PC-3 (cell line): ENCODE data around the gene CACHD1. TPM values are rescaled to one million over a fixed set of nuclear protein-coding genes. Genes with fewer than 3 reads are reported as not detected.
A peak's percentile ranks its signal among the peaks of the same experiment; 100 is the strongest.

Experiments used
- ATAC-seq: fragments of 200-7000 bp; cut with Tn5 transposase; 2 replicates; pipeline ENCODE4 v1.9.1; 2020; ENCODE audit warnings: mild to moderate bottlenecking, moderate library complexity
- BruUV-seq: library from RNA; stranded (reverse); fragments of 400-500 nt; replicated peaks from 2 replicates; lab custom pipeline; 2021; lab: Mats Ljungman, UMichigan
- CTCF ChIA-PET: fragments of 300-600 bp; sonication (Branson Sonifier 250); formaldehyde crosslinking; loops from one replicate; lab custom pipeline; 2022; ENCODE audit warnings: antibody characterized with exemption; lab: Charles Lee
- POLR2A ChIA-PET: fragments of 300-600 bp; sonication (Branson Sonifier 250); formaldehyde crosslinking; loops from one replicate; lab custom pipeline; 2022; ENCODE audit warnings: antibody characterized with exemption; ENCODE audit not compliant: unreplicated experiment; lab: Charles Lee
- DNase-seq: peaks from one replicate; pipeline ENCODE4 v3.0.0-alpha.2; 2015
- H2AFZ ChIP-seq: fragments of 300-600 bp; sonication (generic); 2 replicates; pipeline ENCODE4 v1.6.0; 2016; ENCODE audit warnings: antibody characterized with exemption, low read length
- H3F3A ChIP-seq: fragments of 300-600 bp; sonication (generic); one replicate; pipeline ENCODE4 v1.6.0; 2017; ENCODE audit warnings: antibody characterized with exemption, low read length, control low read depth, mild to moderate bottlenecking; ENCODE audit not compliant: unreplicated experiment
- H3K27ac ChIP-seq: fragments of 300-600 bp; sonication (generic); 2 replicates; pipeline ENCODE4 v1.5.1; 2016; ENCODE audit warnings: mild to moderate bottlenecking, low read length
- H3K27me3 ChIP-seq: fragments of 300-600 bp; sonication (generic); 2 replicates; pipeline ENCODE4 v1.6.1; 2016; ENCODE audit warnings: low read length, mixed read lengths
- H3K36me3 ChIP-seq: fragments of 300-600 bp; sonication (generic); 2 replicates; pipeline ENCODE4 v1.6.1; 2016; ENCODE audit warnings: low read depth, mixed run types, low read length, mixed read lengths
- H3K4me1 ChIP-seq: fragments of 300-600 bp; sonication (generic); 2 replicates; pipeline ENCODE4 v1.5.1; 2016; ENCODE audit warnings: low read length; ENCODE audit not compliant: insufficient read depth
- H3K4me2 ChIP-seq: fragments of 300-600 bp; sonication (generic); 2 replicates; pipeline ENCODE4 v1.6.0; 2016; ENCODE audit warnings: low read length
- H3K4me3 ChIP-seq: fragments of 300-600 bp; sonication (generic); 2 replicates; pipeline ENCODE4 v1.5.1; 2016; ENCODE audit warnings: mild to moderate bottlenecking, low read length, mixed read lengths
- H3K79me2 ChIP-seq: fragments of 300-600 bp; sonication (generic); 2 replicates; pipeline ENCODE4 v1.6.1; 2017; ENCODE audit warnings: low read length, mixed read lengths
- H3K9ac ChIP-seq: fragments of 300-600 bp; sonication (generic); 2 replicates; pipeline ENCODE4 v1.6.0; 2016; ENCODE audit warnings: mild to moderate bottlenecking, low read length
- H3K9me2 ChIP-seq: fragments of 300-600 bp; sonication (generic); replicated peaks from 2 replicates; pipeline ENCODE4 v1.6.1; 2016; ENCODE audit warnings: mixed run types, low read length, mixed read lengths
- H3K9me3 ChIP-seq: fragments of 300-600 bp; sonication (generic); 2 replicates; pipeline ENCODE4 v1.6.1; 2016; ENCODE audit warnings: low read length, mixed read lengths
- H4K20me1 ChIP-seq: fragments of 300-600 bp; sonication (generic); 2 replicates; pipeline ENCODE4 v1.6.1; 2016; ENCODE audit warnings: low read length, mixed read lengths
- CTCF ChIP-seq: fragments of 300-600 bp; sonication (generic); conservative IDR thresholded peaks from 2 replicates; pipeline ENCODE4 v1.5.1; 2017; ENCODE audit warnings: antibody characterized with exemption, low read depth, mild to moderate bottlenecking, low read length
- EZH2 ChIP-seq: fragments of 300-600 bp; sonication (generic); IDR thresholded peaks from one replicate; pipeline ENCODE4 v1.6.1; 2017; ENCODE audit warnings: antibody characterized with exemption, mild to moderate bottlenecking, low read length; ENCODE audit not compliant: unreplicated experiment
- EZH2phosphoT487 ChIP-seq: fragments of 300-600 bp; sonication (generic); IDR thresholded peaks from 2 replicates; pipeline ENCODE4 v1.6.1; 2018; ENCODE audit warnings: mild to moderate bottlenecking, antibody characterized with exemption, low read length, borderline replicate concordance
- intact Hi-C: fragments of 100-400 bp; cut with micrococcal nuclease; formaldehyde crosslinking; loops from 2 replicates; pipeline ENCODE4 v1.9.0; 2023
- total RNA-seq: library from RNA; depleted of rRNA; stranded (reverse); fragments of >200 nt; gene quantifications from 2 replicates; pipeline ENCODE4 v1.2.3, GENCODE V29; 2014

CACHD1 gene
- total RNA-seq, 1 experiment from 2014 or later = 6.6 TPM

DNA sequence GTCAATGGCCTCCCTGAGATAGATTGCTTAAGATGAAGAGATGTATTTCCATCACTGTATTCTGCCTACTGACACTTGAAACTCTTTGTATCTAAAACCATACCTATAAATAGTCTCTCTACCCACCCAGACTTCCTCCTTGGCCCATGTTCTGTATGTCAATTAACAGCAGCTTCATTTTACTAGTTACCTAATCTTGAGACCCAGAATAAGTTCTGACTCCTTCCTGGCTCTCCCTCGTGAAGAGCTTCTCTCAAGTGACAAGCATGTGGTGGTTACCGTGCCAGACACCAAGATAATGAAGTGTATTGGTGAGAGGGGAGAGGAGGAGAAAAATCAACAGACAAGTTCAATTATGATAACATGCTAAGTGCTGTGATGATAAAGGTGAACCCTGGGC lies 146.1 kb downstream of the CACHD1 start:
- CTCF ChIA-PET = no interaction called here
- H3K27ac ChIP-seq = no peak overlapping the region
- TF ChIP-seq EZH2phosphoT487 (no peak), CTCF (no peak), EZH2 (no peak)
- no peaks in the 10 kb centered on the region for H3K36me3 ChIP-seq
- no peak overlapping the region for H2AFZ ChIP-seq
- H3K79me2 ChIP-seq = no peaks in the 10 kb centered on the region
- DNase-seq (no peak), ATAC-seq (no peak)
- BruUV-seq = no TSS peak
- H3K9ac ChIP-seq = no peak overlapping the region
- H3F3A ChIP-seq = no peaks in the 10 kb centered on the region
- intact Hi-C loops = no loop called here
- H3K27me3 ChIP-seq = no peaks in the 10 kb centered on the region
- no peaks in the 10 kb centered on the region for H3K9me3 ChIP-seq
- H3K4me1 ChIP-seq = peaks cover 4% of the 10 kb centered on the region; the same call in 1 of the 2 replicates
- no peaks in the 10 kb centered on the region for H4K20me1 ChIP-seq
- no peaks in the 10 kb centered on the region for H3K9me2 ChIP-seq
- no peak overlapping the region for H3K4me2 ChIP-seq
- POLR2A ChIA-PET = no interaction called here
- H3K4me3 ChIP-seq = no peak overlapping the region

- Histone ChIP-seq H3K9me2 (no peaks in the 10 kb centered on the region), H4K20me1 (no peaks in the 10 kb centered on the region), H3K9ac (no peak overlapping the region), H3F3A (no peaks in the 10 kb centered on the region), H2AFZ (no peak overlapping the region), H3K9me3 (no peaks in the 10 kb centered on the region), H3K4me2 (no peak overlapping the region), H3K27ac (no peak overlapping the region), H3K27me3 (no peaks in the 10 kb centered on the region), H3K4me1 (peaks cover 15% of the 10 kb centered on the region), H3K79me2 (no peaks in the 10 kb centered on the region), H3K36me3 (no peaks in the 10 kb centered on the region), H3K4me3 (no peak overlapping the region)
- DNase-seq = peak; percentile 89
- ChIA-PET POLR2A (no interaction called here), CTCF (no interaction called here)
- intact Hi-C loops = no loop called here
- no peak for TF ChIP-seq EZH2
- no peak for TF ChIP-seq CTCF
- no peak for TF ChIP-seq EZH2phosphoT487
- peak; percentile 27; the same call in 1 of the 2 replicates for ATAC-seq
- BruUV-seq = no TSS peak
Observed at GRCh38 chr1:64623750-64624191, 153.8 kb downstream of the CACHD1 start.

DNA sequence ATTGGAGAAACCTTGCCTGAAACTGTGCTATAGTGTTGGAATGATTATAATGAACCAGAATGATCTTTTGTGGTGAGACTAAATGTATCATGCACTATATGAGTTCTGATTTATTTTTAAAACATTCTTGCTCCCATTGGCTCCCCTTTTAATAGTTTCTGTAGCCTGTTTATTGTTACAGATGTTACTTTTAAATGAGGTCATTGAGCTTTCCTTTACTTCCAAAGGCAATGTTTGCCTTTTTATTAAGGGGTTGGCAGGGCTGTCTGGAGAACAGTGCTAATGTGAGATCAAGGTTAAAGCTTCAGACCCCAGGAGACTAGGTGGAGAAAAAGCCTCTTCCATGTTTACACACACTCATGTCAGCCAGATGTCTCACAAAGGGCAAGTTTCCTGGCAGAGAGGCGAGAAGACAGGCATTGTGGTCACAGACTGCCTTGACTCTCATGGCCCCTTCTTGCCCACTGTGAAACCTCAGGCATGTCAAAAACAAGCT lies 154.3 kb downstream of the CACHD1 start:
- TF ChIP-seq CTCF (no peak), EZH2phosphoT487 (no peak), EZH2 (no peak)
- Histone ChIP-seq H3K36me3 (no peaks in the 10 kb centered on the region), H3K9ac (no peak overlapping the region), H3K9me3 (no peaks in the 10 kb centered on the region), H2AFZ (no peak overlapping the region), H3K27ac (no peak overlapping the region), H3F3A (no peaks in the 10 kb centered on the region), H3K79me2 (no peaks in the 10 kb centered on the region), H3K27me3 (no peaks in the 10 kb centered on the region), H3K4me1 (peaks cover 15% of the 10 kb centered on the region), H3K4me3 (no peak overlapping the region), H4K20me1 (no peaks in the 10 kb centered on the region), H3K4me2 (no peak overlapping the region), H3K9me2 (no peaks in the 10 kb centered on the region)
- DNase-seq = peak; percentile 14
- POLR2A ChIA-PET = no interaction called here
- intact Hi-C loops = no loop called here
- ATAC-seq = no peak
- CTCF ChIA-PET = no interaction called here
- BruUV-seq = no TSS peak
